HEK293T (cell line): ENCODE data around the gene ZNF814.
A peak's percentile ranks its signal among the peaks of the same experiment; 100 is the strongest.

ENCODE experiments used
- CTCF ChIA-PET: fragments of 350-600 bp; formaldehyde crosslinking; extraction: SDS; loops from one replicate; lab custom pipeline; 2021; ENCODE audit warnings: antibody characterized with exemption, inconsistent platforms; lab: Yijun Ruan, JAX
- POLR2A ChIA-PET: fragments of 350-600 bp; formaldehyde crosslinking; extraction: SDS; loops from one replicate; lab custom pipeline; 2020; ENCODE audit warnings: antibody characterized with exemption, inconsistent platforms; lab: Yijun Ruan, JAX
- DNase-seq: peaks from one replicate; pipeline ENCODE4 v3.0.0; 2012; ENCODE audit warnings: mixed read lengths; ENCODE audit errors: extremely low spot score
- ARNT ChIP-seq: fragments of 450-650 bp; IDR thresholded peaks from 2 replicates; pipeline ENCODE4 v1.6.1; 2017; ENCODE audit warnings: mild to moderate bottlenecking
- BHLHE40 ChIP-seq: fragments of 450-650 bp; IDR thresholded peaks from 2 replicates; pipeline ENCODE4 v1.6.1; 2016; ENCODE audit warnings: mild to moderate bottlenecking, moderate library complexity, borderline replicate concordance
- CTBP1 ChIP-seq: fragments of 450-650 bp; IDR thresholded peaks from 2 replicates; pipeline ENCODE4 v1.6.1; 2016; ENCODE audit warnings: borderline replicate concordance
- ELF4 ChIP-seq: fragments of 450-650 bp; IDR thresholded peaks from 2 replicates; pipeline ENCODE4 v1.6.1; 2017; ENCODE audit warnings: antibody characterized with exemption
- FOXA1 ChIP-seq: fragments of 450-650 bp; IDR thresholded peaks from 2 replicates; pipeline ENCODE4 v1.6.1; 2016; ENCODE audit warnings: mild to moderate bottlenecking
- FOXK2 ChIP-seq: fragments of 450-650 bp; IDR thresholded peaks from 2 replicates; pipeline ENCODE4 v1.6.1; 2016; ENCODE audit warnings: mild to moderate bottlenecking
- FOXM1 ChIP-seq: fragments of 450-650 bp; IDR thresholded peaks from 2 replicates; pipeline ENCODE4 v1.6.1; 2017; ENCODE audit warnings: mild to moderate bottlenecking, borderline replicate concordance
- HDGF ChIP-seq: fragments of 450-650 bp; IDR thresholded peaks from 2 replicates; pipeline ENCODE4 v1.6.1; 2017; ENCODE audit warnings: antibody characterized with exemption, borderline replicate concordance
- L3MBTL2 ChIP-seq: fragments of 450-650 bp; conservative IDR thresholded peaks from 2 replicates; pipeline ENCODE4 v1.6.1; 2016; ENCODE audit warnings: mild to moderate bottlenecking
- LEF1 ChIP-seq: fragments of 450-650 bp; IDR thresholded peaks from 2 replicates; pipeline ENCODE4 v1.6.1; 2017; ENCODE audit warnings: mild to moderate bottlenecking, borderline replicate concordance
- NFRKB ChIP-seq: fragments of 450-650 bp; IDR thresholded peaks from 2 replicates; pipeline ENCODE4 v1.6.1; 2016; ENCODE audit warnings: mild to moderate bottlenecking, moderate library complexity
- PKNOX1 ChIP-seq: fragments of 450-650 bp; IDR thresholded peaks from 2 replicates; pipeline ENCODE4 v1.6.1; 2016
- SP1 ChIP-seq: fragments of 450-650 bp; IDR thresholded peaks from 2 replicates; pipeline ENCODE4 v1.6.1; 2017
- SUZ12 ChIP-seq: fragments of 450-650 bp; IDR thresholded peaks from 2 replicates; pipeline ENCODE4 v1.6.1; 2016; ENCODE audit warnings: mild to moderate bottlenecking
- TARDBP ChIP-seq: fragments of 450-650 bp; IDR thresholded peaks from 2 replicates; pipeline ENCODE4 v1.6.1; 2016
- ZNF384 ChIP-seq: fragments of 450-650 bp; IDR thresholded peaks from 2 replicates; pipeline ENCODE4 v1.6.1; 2016

Gene ZNF814

GRCh38 chr19:57818378-57818777 is 70.5 kb downstream of the ZNF814 start:
- DNase-seq = no peak
- ChIA-PET POLR2A (interaction anchor here (1.6 kb wide), 1 partner anchor 49 kb away, joined by 4 read pairs; the partner anchor contains the start of gene ZNF586), CTCF (no interaction called here)
- TF ChIP-seq HDGF (no peak), ZNF384 (no peak), L3MBTL2 (no peak), SP1 (no peak), FOXA1 (no peak), TARDBP (no peak), CTBP1 (no peak), LEF1 (no peak), BHLHE40 (no peak), SUZ12 (no peak), ELF4 (no peak), NFRKB (no peak), FOXK2 (no peak), FOXM1 (no peak), ARNT (no peak), PKNOX1 (no peak)

- ChIA-PET CTCF (no interaction called here), POLR2A (no interaction called here)
- DNase-seq = no peak
- TF ChIP-seq LEF1 (no peak), TARDBP (no peak), ARNT (no peak), FOXK2 (no peak), CTBP1 (no peak), NFRKB (no peak), FOXA1 (no peak), HDGF (no peak), ELF4 (no peak), FOXM1 (no peak), SP1 (no peak), SUZ12 (no peak), PKNOX1 (no peak), ZNF384 (no peak)
These were observed 70.9 kb downstream of the ZNF814 start for GRCh38 chr19:57817976-57818375.

GRCh38 chr19:57816652-57817051 is 72.2 kb downstream of the ZNF814 start:
- DNase-seq = no peak
- ChIA-PET POLR2A (no interaction called here), CTCF (no interaction called here)
- TF ChIP-seq BHLHE40 (no peak), ZNF384 (no peak), LEF1 (no peak), ARNT (no peak), PKNOX1 (no peak), TARDBP (no peak), ELF4 (no peak), FOXK2 (no peak), SP1 (no peak), FOXA1 (no peak)

DNA sequence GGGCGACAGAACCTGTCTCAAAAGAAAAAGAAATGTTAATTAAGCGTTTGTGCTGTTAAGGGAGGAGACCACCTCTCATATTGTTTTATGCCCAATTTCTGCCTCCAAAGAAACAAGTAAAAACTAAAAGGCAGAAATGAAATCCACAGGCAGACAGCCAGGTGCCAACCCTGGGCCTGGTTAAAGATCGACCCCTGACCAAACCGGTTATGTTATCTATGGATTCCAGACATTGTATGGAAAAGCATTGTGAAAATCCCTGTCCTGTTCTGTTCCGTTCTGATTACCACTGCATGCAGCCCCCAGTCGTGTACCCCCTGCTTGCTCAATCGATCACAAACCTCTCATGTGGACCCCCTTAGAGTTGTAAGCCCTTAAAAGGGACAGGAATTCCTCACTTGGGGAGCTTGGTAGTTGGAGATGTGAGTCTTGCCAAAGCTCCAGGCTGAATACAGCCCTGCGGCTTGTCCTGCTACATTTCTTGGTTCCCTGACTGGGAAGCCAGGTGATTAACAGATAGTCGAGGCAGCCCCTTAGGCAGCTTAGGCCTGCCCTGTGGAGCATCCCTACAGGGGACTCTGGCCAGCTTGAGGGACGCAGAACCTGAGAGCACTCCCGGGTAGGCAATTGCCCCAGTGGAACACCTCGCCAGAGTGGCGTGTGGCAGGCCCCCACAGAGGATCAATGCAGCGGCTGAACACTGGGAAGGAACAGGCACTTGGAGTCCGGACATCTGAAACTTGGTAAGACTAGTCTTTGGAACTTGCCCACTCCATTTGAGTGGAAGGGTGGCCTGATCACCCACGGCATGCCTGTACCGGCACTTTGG is 73.4 kb downstream of the ZNF814 start:
- no peak for TF ChIP-seq PKNOX1
- no peak for TF ChIP-seq ARNT
- no peak for TF ChIP-seq SUZ12
- TF ChIP-seq HDGF = no peak
- no peak for TF ChIP-seq SP1
- TF ChIP-seq NFRKB = no peak
- TF ChIP-seq L3MBTL2 = no peak
- TF ChIP-seq LEF1 = no peak
- TF ChIP-seq FOXM1 = no peak
- no peak for TF ChIP-seq ZNF384
- no peak for TF ChIP-seq FOXA1
- TF ChIP-seq FOXK2 = no peak
- no peak for TF ChIP-seq TARDBP
- no peak for TF ChIP-seq CTBP1
- no peak for TF ChIP-seq BHLHE40
- no peak for TF ChIP-seq ELF4
- ChIA-PET CTCF (no interaction called here), POLR2A (interaction anchor here (0.6 to 1.3 kb wide), 5 partner anchors 12 to 46 kb away, joined by 3 to 4 read pairs (median 3); partner anchors contain the start of genes ZNF586 and ZNF587)
- no peak for DNase-seq

- TF ChIP-seq PKNOX1 (peak; percentile 98), SUZ12 (no peak), ZNF384 (no peak), ELF4 (peak; percentile 83)
- peak; percentile 81 for DNase-seq
- CTCF ChIA-PET = no interaction called here
- POLR2A ChIA-PET = interaction anchor here (0.6 to 1.3 kb wide), 5 partner anchors 12 to 45 kb away, joined by 3 to 4 read pairs (median 3); partner anchors contain the start of genes ZNF586 and ZNF587
These were observed 74.2 kb downstream of the ZNF814 start, which contains the start of gene ZNF552 for GRCh38 chr19:57814505-57815246. Gene ZNF552, minus strand, starts transcription at chr19:57814913. Its CDS starts 170 bp downstream, at chr19:57814743.
